BE2C (cell line): ENCODE measurements around the gene NLGN1.

Experiments used
- DNase-seq: peaks from one replicate; pipeline ENCODE4 v3.0.0-alpha.2; 2020
- H3K27me3 ChIP-seq: fragments of 250-450 bp; sonication (Bioruptor Pico); 2 replicates; pipeline ENCODE4 v1.5.1; 2020; ENCODE audit warnings: mild to moderate bottlenecking
- H3K36me3 ChIP-seq: fragments of 250-450 bp; sonication (Bioruptor Pico); 2 replicates; pipeline ENCODE4 v1.5.1; 2020; ENCODE audit warnings: mild to moderate bottlenecking
- H3K4me1 ChIP-seq: fragments of 250-450 bp; sonication (Bioruptor Pico); 2 replicates; pipeline ENCODE4 v1.5.1; 2020
- H3K4me3 ChIP-seq: 2 replicates; pipeline ENCODE4 v1.5.1; 2011; ENCODE audit warnings: low read depth, low read length
- H3K9me3 ChIP-seq: fragments of 250-450 bp; sonication (Bioruptor Pico); 2 replicates; pipeline ENCODE4 v1.5.1; 2020
- TF ChIP-seq, protein P1 (sequence below): IDR thresholded peaks from 2 replicates; pipeline ENCODE4 v1.5.1; 2012; ENCODE audit warnings: mild to moderate bottlenecking, low read depth, low read length

The NLGN1 gene

DNA sequence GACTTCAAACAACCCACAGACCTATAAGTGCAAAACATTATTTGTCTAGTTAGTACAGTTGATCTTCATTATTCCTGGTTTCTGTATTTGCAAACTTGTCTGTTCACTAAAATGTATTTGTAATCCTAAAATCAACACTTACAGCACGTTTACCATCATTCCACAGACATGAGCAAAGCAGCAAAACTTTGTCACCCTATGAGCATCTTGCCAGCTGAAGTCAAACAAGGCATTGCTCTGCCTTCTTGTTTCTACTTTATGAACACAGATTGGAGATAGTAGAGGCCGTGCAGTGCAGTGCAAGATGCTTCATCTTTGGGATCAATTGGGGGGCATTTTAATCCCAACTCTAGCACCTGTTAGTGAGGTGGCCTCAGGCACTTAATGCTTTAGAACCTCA lies 202.1 kb downstream of the NLGN1 start:
- Histone ChIP-seq H3K36me3 (no peaks in the 10 kb centered on the region), H3K4me3 (no peak overlapping the region), H3K4me1 (no peaks in the 10 kb centered on the region), H3K9me3 (no peaks in the 10 kb centered on the region), H3K27me3 (no peaks in the 10 kb centered on the region)
- TF ChIP-seq, protein P1, sequence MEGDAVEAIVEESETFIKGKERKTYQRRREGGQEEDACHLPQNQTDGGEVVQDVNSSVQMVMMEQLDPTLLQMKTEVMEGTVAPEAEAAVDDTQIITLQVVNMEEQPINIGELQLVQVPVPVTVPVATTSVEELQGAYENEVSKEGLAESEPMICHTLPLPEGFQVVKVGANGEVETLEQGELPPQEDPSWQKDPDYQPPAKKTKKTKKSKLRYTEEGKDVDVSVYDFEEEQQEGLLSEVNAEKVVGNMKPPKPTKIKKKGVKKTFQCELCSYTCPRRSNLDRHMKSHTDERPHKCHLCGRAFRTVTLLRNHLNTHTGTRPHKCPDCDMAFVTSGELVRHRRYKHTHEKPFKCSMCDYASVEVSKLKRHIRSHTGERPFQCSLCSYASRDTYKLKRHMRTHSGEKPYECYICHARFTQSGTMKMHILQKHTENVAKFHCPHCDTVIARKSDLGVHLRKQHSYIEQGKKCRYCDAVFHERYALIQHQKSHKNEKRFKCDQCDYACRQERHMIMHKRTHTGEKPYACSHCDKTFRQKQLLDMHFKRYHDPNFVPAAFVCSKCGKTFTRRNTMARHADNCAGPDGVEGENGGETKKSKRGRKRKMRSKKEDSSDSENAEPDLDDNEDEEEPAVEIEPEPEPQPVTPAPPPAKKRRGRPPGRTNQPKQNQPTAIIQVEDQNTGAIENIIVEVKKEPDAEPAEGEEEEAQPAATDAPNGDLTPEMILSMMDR, result no peak
- DNase-seq, result no peak

DNA sequence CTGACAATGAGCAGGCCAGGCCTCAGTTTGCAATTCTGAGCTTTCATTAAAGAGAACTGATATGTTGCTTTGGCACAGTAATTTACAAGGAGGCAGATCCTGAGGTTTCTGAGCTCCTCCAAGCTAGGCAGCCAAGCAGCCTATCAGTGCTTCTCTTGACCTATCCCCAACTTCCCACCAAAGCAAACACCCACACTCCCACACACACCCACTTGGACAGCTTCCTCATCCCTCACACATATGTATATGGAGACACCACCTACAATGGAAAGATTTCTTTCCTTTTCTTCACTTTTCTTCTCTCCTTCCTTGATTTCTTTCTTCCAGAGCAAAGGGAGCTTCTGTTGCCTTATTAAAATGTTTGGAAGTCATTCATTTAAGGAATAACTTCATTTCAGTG lies 217.0 kb downstream of the NLGN1 start:
- DNase-seq, result no peak
- H3K4me3 ChIP-seq, result no peak overlapping the region
- no peaks in the 10 kb centered on the region for H3K27me3 ChIP-seq
- no peaks in the 10 kb centered on the region for H3K4me1 ChIP-seq
- no peaks in the 10 kb centered on the region for H3K36me3 ChIP-seq
- no peaks in the 10 kb centered on the region for H3K9me3 ChIP-seq
- TF ChIP-seq, protein P1, result no peak

GRCh38 chr3:173615661-173616060 lies 218.1 kb downstream of the NLGN1 start:
- DNase-seq, result no peak
- Histone ChIP-seq H3K4me1 (no peaks in the 10 kb centered on the region), H3K36me3 (no peaks in the 10 kb centered on the region), H3K27me3 (no peaks in the 10 kb centered on the region), H3K4me3 (no peak overlapping the region), H3K9me3 (no peaks in the 10 kb centered on the region)
- TF ChIP-seq, protein P1, result no peak

- TF ChIP-seq, protein P1, result no peak
These were observed 219.9 kb downstream of the NLGN1 start for GRCh38 chr3:173617490-173617889.

GRCh38 chr3:173618148-173618547 lies 220.6 kb downstream of the NLGN1 start:
- DNase-seq, result no peak
- TF ChIP-seq, protein P1, result no peak
- H3K4me1 ChIP-seq, result no peaks in the 10 kb centered on the region
- H3K4me3 ChIP-seq, result no peak overlapping the region
- H3K27me3 ChIP-seq, result no peaks in the 10 kb centered on the region; the same call in 1 of the 2 replicates
- no peaks in the 10 kb centered on the region; the same call in 1 of the 2 replicates for H3K9me3 ChIP-seq
- H3K36me3 ChIP-seq, result no peaks in the 10 kb centered on the region

More at GRCh38 chr3:173617490-173617889, 219.9 kb downstream of the NLGN1 start:
- Histone ChIP-seq H3K9me3 (no peaks in the 10 kb centered on the region; the same call in 1 of the 2 replicates), H3K36me3 (no peaks in the 10 kb centered on the region), H3K4me3 (no peak overlapping the region), H3K27me3 (no peaks in the 10 kb centered on the region), H3K4me1 (no peaks in the 10 kb centered on the region)
- DNase-seq, result peak; percentile 16

GRCh38 chr3:173618703-173619102 lies 221.2 kb downstream of the NLGN1 start:
- TF ChIP-seq, protein P1, result no peak
- DNase-seq, result no peak
- Histone ChIP-seq H3K36me3 (no peaks in the 10 kb centered on the region), H3K4me1 (no peaks in the 10 kb centered on the region), H3K27me3 (no peaks in the 10 kb centered on the region; the same call in 1 of the 2 replicates), H3K4me3 (no peak overlapping the region), H3K9me3 (no peaks in the 10 kb centered on the region; the same call in 1 of the 2 replicates)
